Prostate gland (tissue), 2 donors: ENCODE results near the gene GALNT13.

Source experiments
- CTCF ChIP-seq, 4 experiments: fragments of 200-600 bp in 2 of 4; fragments of 450-650 bp in 2 of 4; sonication (generic) in 2 of 4; IDR thresholded peaks; 1 replicate in 3 of 4; 2 replicates in 1 of 4; pipeline ENCODE4 v1.5.1; 2016 to 2019; ENCODE audit warnings: antibody characterized with exemption in 4 of 4, mild to moderate bottlenecking in 2 of 4, moderate library complexity in 2 of 4
- POLR2A ChIP-seq: fragments of 450-650 bp; IDR thresholded peaks from one replicate; pipeline ENCODE4 v1.6.1; 2016; ENCODE audit warnings: antibody characterized with exemption, mild to moderate bottlenecking
- POLR2AphosphoS5 ChIP-seq: sonication (generic); formaldehyde crosslinking; IDR thresholded peaks from one replicate; pipeline ENCODE4 v1.6.1; 2017; ENCODE audit warnings: antibody characterized with exemption

GRCh38 chr2:154447727-154448418, 576.2 kb downstream of the GALNT13 start:
- TF ChIP-seq CTCF (IDR thresholded peaks at IDR 0.05) (no peak), POLR2AphosphoS5 (no peak), POLR2A (no peak)
